HepG2 (cell line): Measurements from ENCODE around the gene KHNYN. TPM values are rescaled to one million over a fixed set of nuclear protein-coding genes. Genes with fewer than 3 reads are reported as not detected.

ENCODE experiments used
- ADNP ChIP-seq: sonication (generic); formaldehyde crosslinking; IDR thresholded peaks from 2 replicates; pipeline ENCODE4 v1.4.0; 2020; ENCODE audit warnings: missing genetic modification reagents
- CENPBD1 ChIP-seq: sonication (generic); formaldehyde crosslinking; IDR thresholded peaks from 2 replicates; pipeline ENCODE4 v1.8.0; 2022; ENCODE audit warnings: missing genetic modification reagents, low read depth, mild to moderate bottlenecking, borderline replicate concordance
- KLF6 ChIP-seq: IDR thresholded peaks from 2 replicates; pipeline ENCODE4 v1.8.0; 2016; ENCODE audit warnings: missing biosample characterization, missing genetic modification reagents
- PAWR ChIP-seq: sonication (generic); formaldehyde crosslinking; IDR thresholded peaks from 2 replicates; pipeline ENCODE4 v1.4.0; 2020; ENCODE audit warnings: missing genetic modification reagents, mild to moderate bottlenecking, borderline replicate concordance
- RAD51 ChIP-seq: fragments of 450-650 bp; IDR thresholded peaks from 2 replicates; pipeline ENCODE4 v1.6.1; 2016; ENCODE audit warnings: borderline replicate concordance
- RBM22 ChIP-seq: fragments of 200-400 bp; formaldehyde crosslinking; optimal IDR thresholded peaks from 2 replicates; pipeline ENCODE3; 2017; ENCODE audit warnings: mild to moderate bottlenecking, low read length, moderate library complexity
- SIN3A ChIP-seq: IDR thresholded peaks from 2 replicates; pipeline ENCODE4 v1.6.1; 2011; ENCODE audit warnings: low read depth, mild to moderate bottlenecking, control low read depth, low read length, borderline replicate concordance
- SNAPC4 ChIP-seq: sonication (generic); formaldehyde crosslinking; IDR thresholded peaks from 2 replicates; pipeline ENCODE4 v1.4.0; 2020; ENCODE audit warnings: mild to moderate bottlenecking, missing genetic modification reagents
- SSRP1 ChIP-seq: IDR thresholded peaks from 2 replicates; pipeline ENCODE4 v1.6.1; 2016; ENCODE audit warnings: control low read depth
- SYNCRIP ChIP-seq: fragments of 200-400 bp; formaldehyde crosslinking; IDR thresholded peaks from 2 replicates; pipeline ENCODE4 v1.6.1; 2018; ENCODE audit warnings: mild to moderate bottlenecking, low read depth, low read length; ENCODE audit not compliant: insufficient read depth
- ZBTB8A ChIP-seq: sonication (generic); formaldehyde crosslinking; IDR thresholded peaks from 2 replicates; pipeline ENCODE4 v1.4.0; 2020; ENCODE audit warnings: mild to moderate bottlenecking, low read depth, missing genetic modification reagents, borderline replicate concordance
- ZKSCAN1 ChIP-seq: fragments of 150-350 bp; IDR thresholded peaks from 2 replicates; pipeline ENCODE4 v1.6.1; 2014; ENCODE audit warnings: low read length
- ZNF18 ChIP-seq: sonication (generic); formaldehyde crosslinking; IDR thresholded peaks from 2 replicates; pipeline ENCODE4 v1.8.0; 2022; ENCODE audit warnings: mild to moderate bottlenecking, missing genetic modification reagents; ENCODE audit not compliant: insufficient replicate concordance
- ZNF468 ChIP-seq: sonication (generic); formaldehyde crosslinking; IDR thresholded peaks from 2 replicates; pipeline ENCODE4 v1.8.0; 2022; ENCODE audit warnings: mild to moderate bottlenecking, moderate library complexity, missing genetic modification reagents
- ZNF660 ChIP-seq: sonication (generic); formaldehyde crosslinking; IDR thresholded peaks from 2 replicates; pipeline ENCODE4 v1.5.1; 2020; ENCODE audit warnings: mild to moderate bottlenecking, low read depth, missing genetic modification reagents, borderline replicate concordance
- polyA plus RNA-seq, 8 experiments: library from polyadenylated mRNA; depleted of rRNA in 3 of 8; stranded (reverse) in 7 of 8; unstranded in 1 of 8; fragments of >200 nt; fragmentation: Illumina TruSeq in 4 of 8; extraction: Trizol in 4 of 8; gene quantifications; 2 replicates each; pipeline versions ENCODE4 v1.2.1 to v1.2.3, GENCODE V29; 2011 to 2016; ENCODE audit warnings: low read depth in 4 of 8, missing spikeins in 1 of 8, mixed read lengths in 1 of 8; ENCODE audit not compliant: insufficient read depth in 1 of 8
- total RNA-seq, 5 experiments: library from RNA; depleted of rRNA; stranded (reverse); fragments of >200 nt; fragmentation: Illumina TruSeq; extraction: Trizol; gene quantifications; 2 replicates each; pipeline ENCODE4 v1.2.3, GENCODE V29; 2016; ENCODE audit warnings: low read depth in 1 of 5
- TF ChIP-seq, protein P1 (sequence below): sonication (generic); formaldehyde crosslinking; IDR thresholded peaks from 2 replicates; pipeline ENCODE4 v1.5.0; 2020; ENCODE audit warnings: missing genetic modification reagents
- TF ChIP-seq, protein P2 (sequence below): IDR thresholded peaks from 2 replicates; pipeline ENCODE4 v1.6.1; 2016; ENCODE audit warnings: low read depth, control low read depth

The KHNYN gene
- total and polyA plus RNA-seq, 2 of the 13 experiments (the other 11 are each of a cell fraction or from before 2014, with no cell fraction given), result 52.8 to 75.7 TPM

DNA sequence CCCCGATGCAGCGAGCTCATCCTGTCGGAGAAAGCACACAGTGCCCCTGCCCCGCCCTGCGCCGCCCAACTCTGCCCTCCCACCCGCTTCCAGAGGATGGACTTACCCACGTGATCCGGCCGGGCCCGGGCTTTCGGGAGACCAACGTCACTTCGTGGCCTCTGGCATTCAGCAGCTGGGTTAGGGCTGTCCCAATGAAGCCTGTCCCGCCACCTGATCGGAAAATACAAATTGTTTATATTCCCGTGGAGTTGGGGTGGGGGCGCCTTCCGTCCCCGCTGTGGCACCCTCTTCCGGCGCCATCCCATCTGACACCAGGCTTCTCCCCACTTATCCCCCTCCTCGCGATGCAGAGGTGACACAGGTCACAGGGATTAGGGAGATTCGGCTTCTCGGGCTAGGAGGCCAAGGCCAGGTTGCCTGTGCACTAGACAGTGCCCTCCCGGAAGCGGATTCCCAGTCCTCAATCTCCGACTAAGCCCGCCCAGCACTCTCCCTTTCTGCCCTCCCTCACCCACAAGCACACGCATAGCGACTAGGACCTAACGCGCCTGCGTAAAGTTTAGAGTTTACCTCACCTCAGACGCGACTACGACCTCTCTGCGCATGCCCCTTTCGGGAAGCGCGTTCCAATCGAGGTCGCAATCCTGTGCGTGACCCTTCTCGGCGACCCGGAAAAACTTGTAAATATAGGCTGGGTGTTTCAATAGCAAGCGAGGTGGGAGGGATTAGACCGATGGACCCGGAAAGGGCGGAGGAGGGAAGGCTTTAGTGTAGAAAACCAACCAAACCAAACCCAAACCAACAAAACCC is 12.7 kb downstream of the KHNYN start, which contains the start of gene SDR39U1 (continued):
- no peak for TF ChIP-seq ADNP (CRISPR knock-in tag)
- TF ChIP-seq SSRP1 (CRISPR knock-in tag), result peak; percentile 99
- peak; percentile 14; the same call in 1 of the 2 replicates for TF ChIP-seq PAWR (CRISPR knock-in tag)
- no peak for TF ChIP-seq ZKSCAN1
- peak; percentile 92 for TF ChIP-seq RAD51
- TF ChIP-seq, protein P1, sequence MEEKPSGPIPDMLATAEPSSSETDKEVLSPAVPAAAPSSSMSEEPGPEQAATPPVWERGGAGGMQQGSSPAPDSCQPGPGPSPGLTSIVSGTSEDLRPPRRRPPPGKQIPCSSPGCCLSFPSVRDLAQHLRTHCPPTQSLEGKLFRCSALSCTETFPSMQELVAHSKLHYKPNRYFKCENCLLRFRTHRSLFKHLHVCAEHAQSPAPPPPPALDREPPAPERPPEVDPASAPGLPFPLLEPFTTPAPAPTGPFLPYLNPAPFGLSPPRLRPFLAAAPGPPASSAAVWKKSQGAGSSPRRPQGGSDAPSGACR, result peak; percentile 65
- TF ChIP-seq ZNF468 (CRISPR knock-in tag), result no peak
- TF ChIP-seq ZNF660, result 0 out of 2 replicates have a peak, but pooled peaks have one; percentile 84
- TF ChIP-seq ZBTB8A (CRISPR knock-in tag), result 0 out of 2 replicates have a peak, but pooled peaks have one; percentile 55
- peak; percentile 97 for TF ChIP-seq ZNF18 (CRISPR knock-in tag)
- peak; percentile 95 for TF ChIP-seq RBM22
- TF ChIP-seq, protein P2, sequence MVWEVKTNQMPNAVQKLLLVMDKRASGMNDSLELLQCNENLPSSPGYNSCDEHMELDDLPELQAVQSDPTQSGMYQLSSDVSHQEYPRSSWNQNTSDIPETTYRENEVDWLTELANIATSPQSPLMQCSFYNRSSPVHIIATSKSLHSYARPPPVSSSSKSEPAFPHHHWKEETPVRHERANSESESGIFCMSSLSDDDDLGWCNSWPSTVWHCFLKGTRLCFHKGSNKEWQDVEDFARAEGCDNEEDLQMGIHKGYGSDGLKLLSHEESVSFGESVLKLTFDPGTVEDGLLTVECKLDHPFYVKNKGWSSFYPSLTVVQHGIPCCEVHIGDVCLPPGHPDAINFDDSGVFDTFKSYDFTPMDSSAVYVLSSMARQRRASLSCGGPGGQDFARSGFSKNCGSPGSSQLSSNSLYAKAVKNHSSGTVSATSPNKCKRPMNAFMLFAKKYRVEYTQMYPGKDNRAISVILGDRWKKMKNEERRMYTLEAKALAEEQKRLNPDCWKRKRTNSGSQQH (CRISPR knock-in tag), result peak; percentile 84
- TF ChIP-seq KLF6 (CRISPR knock-in tag), result peak; percentile 82
- no peak for TF ChIP-seq SYNCRIP
- peak; percentile 83; the same call in 1 of the 2 replicates for TF ChIP-seq SNAPC4 (CRISPR knock-in tag)
- TF ChIP-seq SIN3A, result peak; percentile 96
- TF ChIP-seq CENPBD1 (CRISPR knock-in tag), result no peak; the same call in 1 of the 2 replicates
